Measurements from ENCODE around the gene CHCT1. TPM values are rescaled to one million over a fixed set of nuclear protein-coding genes. Genes with fewer than 3 reads are reported as not detected.
"Not testable (repeated sequence)": the region's sequence is repeated elsewhere in the genome, so short reads cannot be mapped to it uniquely, and the experiment has no call there.

The CHCT1 gene
- total and polyA plus RNA-seq, 12 donors = 0.37 to 0.41 TPM; not detected in 10

DNA sequence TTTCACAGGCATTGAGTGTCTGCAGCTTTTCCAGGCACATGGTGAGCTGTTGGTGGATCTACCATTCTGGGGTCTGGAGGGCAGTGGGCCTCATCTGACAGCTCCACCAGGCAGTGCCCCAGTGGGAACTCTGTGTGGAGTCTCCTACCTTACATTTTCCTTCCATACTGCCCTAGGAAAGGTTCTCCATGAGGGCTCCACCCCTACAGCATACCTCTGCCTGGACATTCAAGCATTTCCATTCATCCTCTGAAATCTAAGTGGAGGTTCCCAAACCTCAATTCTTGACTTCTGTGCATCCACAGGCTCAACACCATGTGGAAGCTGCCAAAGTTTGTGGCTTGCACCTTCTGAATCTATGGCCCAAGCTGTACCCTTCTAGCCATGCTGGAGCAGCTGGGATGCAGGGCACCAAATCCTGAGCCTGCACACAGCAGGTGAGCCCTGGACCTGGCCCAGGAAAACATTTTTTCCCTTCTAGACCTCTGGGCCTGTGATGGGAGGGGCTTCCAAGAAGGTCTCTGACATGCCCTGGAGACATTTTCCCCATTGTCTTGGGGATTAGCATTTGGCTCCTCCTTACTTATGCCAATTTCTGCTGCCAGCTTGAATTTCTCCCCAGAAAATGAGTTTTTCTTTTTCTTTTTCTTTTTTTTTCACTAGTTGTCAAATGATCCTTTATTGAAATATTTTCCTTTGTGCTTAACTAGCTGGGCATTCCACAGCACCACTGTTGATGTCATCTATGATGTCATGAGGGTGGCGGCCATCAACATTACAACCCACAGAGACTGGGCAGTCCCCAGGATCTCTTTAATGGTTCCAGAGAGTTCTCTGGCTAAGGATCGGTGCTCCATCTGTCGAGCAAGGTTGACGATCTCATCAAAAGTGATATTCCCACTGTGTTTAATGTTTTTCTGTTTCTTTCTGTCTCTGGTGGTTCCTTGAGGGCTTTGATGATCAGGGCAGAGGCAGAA, 11.0 kb downstream of the CHCT1 start:
- not testable (repeated sequence) for H3K27me3 ChIP-seq; H3K4me3 ChIP-seq; H3K9me3 ChIP-seq (replicated peaks in 1 of 3); H3K36me3 ChIP-seq (replicated peaks in 1 of 2); H3K27ac ChIP-seq; H3K4me1 ChIP-seq (replicated peaks in 1 of 2)
- peak in 1 of 7 donors; percentile 24 for DNase-seq
- WGBS, 4 donors = 93 to 96% (median 94%) methylated on average over 4 of the region's 4 CpGs
- intact Hi-C loops (cut with DNase I) = loop anchor here (5.0 to 10.0 kb wide), 3 partner anchors 206 to 396 kb away; partner anchors contain the start of gene CA4 (in 2 of the 2)

DNA sequence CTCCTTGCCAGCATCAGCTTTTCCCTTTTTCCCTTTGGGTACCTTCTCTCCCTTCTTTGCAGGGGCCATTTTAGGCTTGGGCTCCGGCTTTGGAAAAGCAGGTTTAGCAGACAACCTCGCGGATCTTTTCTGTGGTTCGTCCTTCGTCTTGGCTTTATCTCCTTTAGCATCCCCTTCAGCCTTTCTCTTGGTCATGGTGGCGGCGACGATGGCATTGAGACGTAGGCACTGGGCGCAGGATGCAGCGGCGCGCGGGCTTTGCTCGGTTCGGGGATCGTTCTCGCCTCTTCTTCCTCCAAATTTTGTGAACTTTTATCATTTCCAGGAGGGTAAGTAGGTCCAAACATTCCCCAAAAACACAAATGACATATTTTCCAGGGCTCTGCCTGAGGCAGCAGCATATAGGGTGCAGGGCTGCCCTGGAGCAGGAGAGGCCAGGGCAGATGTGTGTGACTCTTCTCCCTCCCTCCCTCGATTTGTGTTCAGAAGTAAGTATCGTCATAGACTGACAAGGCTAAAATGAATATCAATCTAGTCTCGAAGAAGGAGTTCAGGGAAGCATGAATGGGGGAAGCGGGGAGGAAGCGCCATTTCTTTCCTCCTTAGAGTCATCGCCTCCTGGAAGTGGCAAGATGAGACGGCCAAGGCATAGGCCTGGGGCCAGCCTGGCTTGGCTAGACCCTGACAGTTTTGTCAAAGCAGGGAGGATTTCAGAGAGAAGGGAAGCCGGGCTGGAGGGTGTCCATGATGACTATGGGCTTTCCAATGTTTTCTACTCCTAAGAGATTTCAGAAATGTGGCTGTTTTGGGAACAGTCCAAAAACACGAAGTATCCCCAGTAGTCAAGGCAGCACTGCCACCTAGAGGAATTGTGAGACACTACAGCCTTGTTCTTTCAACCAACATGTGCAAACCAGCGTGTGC, 13.2 kb downstream of the CHCT1 start:
- 66 to 70% (median 69%) methylated on average over 28 of the region's 28 CpGs for WGBS, 4 donors
- H3K9me3 ChIP-seq (replicated peaks in 1 of 3) = no peaks in the 10 kb centered on the region
- TF ChIP-seq POLR2A (IDR thresholded peaks at IDR 0.05) = no peak
- TF ChIP-seq, protein P1, sequence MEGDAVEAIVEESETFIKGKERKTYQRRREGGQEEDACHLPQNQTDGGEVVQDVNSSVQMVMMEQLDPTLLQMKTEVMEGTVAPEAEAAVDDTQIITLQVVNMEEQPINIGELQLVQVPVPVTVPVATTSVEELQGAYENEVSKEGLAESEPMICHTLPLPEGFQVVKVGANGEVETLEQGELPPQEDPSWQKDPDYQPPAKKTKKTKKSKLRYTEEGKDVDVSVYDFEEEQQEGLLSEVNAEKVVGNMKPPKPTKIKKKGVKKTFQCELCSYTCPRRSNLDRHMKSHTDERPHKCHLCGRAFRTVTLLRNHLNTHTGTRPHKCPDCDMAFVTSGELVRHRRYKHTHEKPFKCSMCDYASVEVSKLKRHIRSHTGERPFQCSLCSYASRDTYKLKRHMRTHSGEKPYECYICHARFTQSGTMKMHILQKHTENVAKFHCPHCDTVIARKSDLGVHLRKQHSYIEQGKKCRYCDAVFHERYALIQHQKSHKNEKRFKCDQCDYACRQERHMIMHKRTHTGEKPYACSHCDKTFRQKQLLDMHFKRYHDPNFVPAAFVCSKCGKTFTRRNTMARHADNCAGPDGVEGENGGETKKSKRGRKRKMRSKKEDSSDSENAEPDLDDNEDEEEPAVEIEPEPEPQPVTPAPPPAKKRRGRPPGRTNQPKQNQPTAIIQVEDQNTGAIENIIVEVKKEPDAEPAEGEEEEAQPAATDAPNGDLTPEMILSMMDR (IDR thresholded peaks at IDR 0.05) = peak; percentile 89 to 99 (median 97)
- H3K4me3 ChIP-seq = no peak overlapping the region
- no peaks in the 10 kb centered on the region for H3K36me3 ChIP-seq (replicated peaks in 1 of 2)
- peak; percentile 74 to 91 (median 79) for DNase-seq
- H3K4me1 ChIP-seq (replicated peaks in 1 of 2) = peaks cover 0 to 4% of the 10 kb centered on the region in 2 donors
- no peaks in the 10 kb centered on the region for H3K27me3 ChIP-seq
- intact Hi-C loops (cut with DNase I) = loop anchor here (10.0 kb wide), 1 partner anchor 291 kb away; the partner anchor contains the start of gene CA4 (in 2 of the 2)
- no peak overlapping the region for H3K27ac ChIP-seq

DNA sequence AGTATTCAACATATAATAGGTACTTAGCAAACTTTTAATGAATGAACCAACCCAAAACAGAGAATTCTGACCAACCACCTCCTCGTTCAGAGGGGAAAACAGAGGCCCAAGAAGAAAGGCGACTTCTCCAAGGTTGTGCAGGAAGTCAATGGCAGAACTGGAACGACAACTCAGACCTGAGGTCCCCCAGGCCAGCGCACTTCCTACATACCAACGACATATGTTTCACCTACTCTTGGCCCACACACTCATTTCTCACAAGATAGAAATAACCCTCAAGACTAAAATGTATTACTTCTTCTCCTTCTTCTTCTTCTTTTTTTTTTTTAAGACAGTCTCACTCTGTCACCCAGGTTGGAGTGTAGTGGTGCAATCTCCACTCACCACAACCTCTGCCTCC, 14.4 kb downstream of the CHCT1 start:
- Histone ChIP-seq H3K9me3 (replicated peaks in 1 of 3) (no peaks in the 10 kb centered on the region), H3K27ac (no peak overlapping the region), H3K27me3 (no peaks in the 10 kb centered on the region), H3K36me3 (replicated peaks in 1 of 2) (no peaks in the 10 kb centered on the region), H3K4me1 (replicated peaks in 1 of 2) (peaks cover 0 to 4% of the 10 kb centered on the region in 2 donors), H3K4me3 (no peak overlapping the region)
- intact Hi-C loops (cut with DNase I) = loop anchor here (10.0 kb wide), 1 partner anchor 292 kb away; the partner anchor contains the start of gene CA4 (in 2 of the 2)
- DNase-seq = no peak
- 51 to 55% (median 53%) methylated on average over 5 of the region's 5 CpGs for WGBS, 4 donors
- TF ChIP-seq, protein P1 (IDR thresholded peaks at IDR 0.05) = no peak
- no peak for TF ChIP-seq POLR2A (IDR thresholded peaks at IDR 0.05)

DNA sequence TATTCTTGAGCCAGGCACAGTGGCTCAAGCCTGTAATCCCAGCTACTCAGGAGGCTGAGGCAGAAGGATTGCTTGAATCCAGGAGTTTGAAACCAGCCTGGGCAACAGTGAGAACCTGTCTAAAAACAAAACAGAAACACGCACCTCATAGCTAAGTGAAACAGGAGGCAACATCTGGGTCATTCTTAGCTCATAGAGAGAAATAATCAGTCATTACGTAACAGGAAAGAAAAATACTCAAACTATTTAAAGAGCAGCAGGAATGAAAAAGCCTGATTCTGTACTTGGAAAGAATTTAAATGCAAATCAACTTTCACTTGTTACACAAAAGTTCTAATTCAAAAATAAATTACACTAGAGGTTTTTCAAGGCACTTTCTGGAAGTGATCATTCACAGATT, 17.2 kb downstream of the CHCT1 start:
- 8 to 14% (median 10%) methylated on average over 2 of the region's 2 CpGs for WGBS, 4 donors
- Histone ChIP-seq H3K4me1 (replicated peaks in 1 of 2) (peaks cover 0 to 4% of the 10 kb centered on the region in 2 donors), H3K36me3 (replicated peaks in 1 of 2) (no peaks in the 10 kb centered on the region), H3K27me3 (no peaks in the 10 kb centered on the region), H3K9me3 (replicated peaks in 1 of 3) (no peaks in the 10 kb centered on the region), H3K4me3 (no peak overlapping the region), H3K27ac (no peak overlapping the region)
- TF ChIP-seq, protein P1 (IDR thresholded peaks at IDR 0.05) = no peak
- TF ChIP-seq POLR2A (IDR thresholded peaks at IDR 0.05) = no peak
- intact Hi-C loops (cut with DNase I) = loop anchor here (10.0 kb wide), 1 partner anchor 295 kb away; the partner anchor contains the start of gene CA4 (in 2 of the 2)
- no peak for DNase-seq
